ENCODE data around the gene DNAH12.

DNA sequence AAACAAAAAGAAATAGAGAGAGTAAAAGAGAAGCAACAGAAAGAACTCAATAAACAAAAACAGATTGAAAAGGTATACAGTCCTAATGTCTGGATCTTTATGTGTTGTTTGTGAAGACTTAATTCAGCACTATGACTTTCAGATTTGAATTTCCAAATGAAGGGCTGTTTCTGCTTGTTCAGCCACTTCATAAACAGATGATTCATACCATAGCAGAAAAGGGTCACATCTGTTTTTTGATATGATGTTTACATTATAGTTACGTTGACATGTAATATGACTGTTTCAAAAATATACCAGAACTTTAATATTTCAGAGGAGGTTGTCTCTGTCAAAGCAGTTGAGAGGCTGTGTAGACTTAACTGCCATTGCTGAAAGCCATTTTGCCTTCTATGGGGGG is 275.7 kb downstream of the DNAH12 start:
- TF ChIP-seq, protein P1, sequence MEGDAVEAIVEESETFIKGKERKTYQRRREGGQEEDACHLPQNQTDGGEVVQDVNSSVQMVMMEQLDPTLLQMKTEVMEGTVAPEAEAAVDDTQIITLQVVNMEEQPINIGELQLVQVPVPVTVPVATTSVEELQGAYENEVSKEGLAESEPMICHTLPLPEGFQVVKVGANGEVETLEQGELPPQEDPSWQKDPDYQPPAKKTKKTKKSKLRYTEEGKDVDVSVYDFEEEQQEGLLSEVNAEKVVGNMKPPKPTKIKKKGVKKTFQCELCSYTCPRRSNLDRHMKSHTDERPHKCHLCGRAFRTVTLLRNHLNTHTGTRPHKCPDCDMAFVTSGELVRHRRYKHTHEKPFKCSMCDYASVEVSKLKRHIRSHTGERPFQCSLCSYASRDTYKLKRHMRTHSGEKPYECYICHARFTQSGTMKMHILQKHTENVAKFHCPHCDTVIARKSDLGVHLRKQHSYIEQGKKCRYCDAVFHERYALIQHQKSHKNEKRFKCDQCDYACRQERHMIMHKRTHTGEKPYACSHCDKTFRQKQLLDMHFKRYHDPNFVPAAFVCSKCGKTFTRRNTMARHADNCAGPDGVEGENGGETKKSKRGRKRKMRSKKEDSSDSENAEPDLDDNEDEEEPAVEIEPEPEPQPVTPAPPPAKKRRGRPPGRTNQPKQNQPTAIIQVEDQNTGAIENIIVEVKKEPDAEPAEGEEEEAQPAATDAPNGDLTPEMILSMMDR (IDR thresholded peaks at IDR 0.05): no peak
- TF ChIP-seq EP300 (IDR thresholded peaks at IDR 0.05) (no peak), POLR2A (IDR thresholded peaks at IDR 0.05) (no peak), POLR2AphosphoS5 (IDR thresholded peaks at IDR 0.05) (no peak)
